Measurements from ENCODE around the gene CDKAL1.
"Not testable (repeated sequence)": the region's sequence is repeated elsewhere in the genome, so short reads cannot be mapped to it uniquely, and the experiment has no call there.

CDKAL1 gene

GRCh38 chr6:20900389-20901160 lies 366.3 kb downstream of the CDKAL1 start:
- DNase-seq, result no peak

GRCh38 chr6:20905377-20905776 lies 371.1 kb downstream of the CDKAL1 start:
- DNase-seq, result no peak

- no peak for DNase-seq
Observed at GRCh38 chr6:20906945-20907344, 372.7 kb downstream of the CDKAL1 start.

- no peak for DNase-seq
Observed at GRCh38 chr6:20907486-20908071, 373.3 kb downstream of the CDKAL1 start.

GRCh38 chr6:20909621-20910020 lies 375.4 kb downstream of the CDKAL1 start:
- DNase-seq, result no peak

GRCh38 chr6:20911712-20912111 lies 377.5 kb downstream of the CDKAL1 start:
- no peak for DNase-seq

GRCh38 chr6:20915156-20915555 lies 380.9 kb downstream of the CDKAL1 start:
- DNase-seq, result no peak

GRCh38 chr6:20915626-20916025 lies 381.4 kb downstream of the CDKAL1 start:
- DNase-seq, result no peak

GRCh38 chr6:20916086-20916485 lies 381.8 kb downstream of the CDKAL1 start:
- DNase-seq, result no peak

GRCh38 chr6:20918868-20919267 lies 384.6 kb downstream of the CDKAL1 start:
- DNase-seq, result no peak

GRCh38 chr6:20919677-20920385 lies 385.6 kb downstream of the CDKAL1 start:
- no peak for DNase-seq

GRCh38 chr6:20921578-20921977 lies 387.3 kb downstream of the CDKAL1 start:
- DNase-seq, result no peak

- no peak for DNase-seq
Observed at GRCh38 chr6:20922743-20923142, 388.5 kb downstream of the CDKAL1 start.

- not testable (repeated sequence) for DNase-seq
Observed at GRCh38 chr6:20924094-20924493, 389.8 kb downstream of the CDKAL1 start.

- DNase-seq, result no peak
Observed at GRCh38 chr6:20924911-20925543, 390.8 kb downstream of the CDKAL1 start.

GRCh38 chr6:20927130-20927860 lies 393.0 kb downstream of the CDKAL1 start:
- no peak for DNase-seq

- DNase-seq, result no peak
Observed at GRCh38 chr6:20929283-20929682, 395.0 kb downstream of the CDKAL1 start.

- DNase-seq, result no peak
Observed at GRCh38 chr6:20931093-20931492, 396.8 kb downstream of the CDKAL1 start.

- no peak for DNase-seq
Observed at GRCh38 chr6:20931772-20932171, 397.5 kb downstream of the CDKAL1 start.

- DNase-seq, result no peak
Observed at GRCh38 chr6:20932284-20932683, 398.0 kb downstream of the CDKAL1 start.

GRCh38 chr6:20933057-20933788 lies 399.0 kb downstream of the CDKAL1 start:
- DNase-seq, result no peak

GRCh38 chr6:20936949-20937348 lies 402.7 kb downstream of the CDKAL1 start:
- DNase-seq, result no peak
